Mucosa of descending colon (tissue), 3 donors: ENCODE results near the gene TNIP1. TPM values are rescaled to one million over a fixed set of nuclear protein-coding genes. Genes with fewer than 3 reads are reported as not detected.

Source experiments
- ATAC-seq: fragments of 200-7000 bp; cut with Tn5 transposase; one replicate; pipeline ENCODE4 v1.9.1; 2020; ENCODE audit warnings: mild to moderate bottlenecking, moderate library complexity
- DNase-seq, 3 donors: peaks; one replicate each; pipeline ENCODE4 v3.0.0-alpha.2; 2020
- H3K36me3 ChIP-seq: fragments of 200-600 bp; one replicate; pipeline ENCODE4 v1.8.0; 2021; ENCODE audit warnings: low read depth, mild to moderate bottlenecking
- H3K4me1 ChIP-seq: fragments of 200-600 bp; one replicate; pipeline ENCODE4 v1.8.0; 2021; ENCODE audit warnings: low read depth, mild to moderate bottlenecking
- H3K4me3 ChIP-seq: fragments of 200-600 bp; one replicate; pipeline ENCODE4 v1.8.0; 2021; ENCODE audit warnings: mild to moderate bottlenecking
- H3K9me3 ChIP-seq: fragments of 200-600 bp; one replicate; pipeline ENCODE4 v1.8.0; 2021; ENCODE audit warnings: mild to moderate bottlenecking
- intact Hi-C, 2 donors: fragments of 100-400 bp; cut with DNase I in 1 of 2; cut with micrococcal nuclease in 1 of 2; formaldehyde crosslinking; loops; one replicate each; pipeline versions ENCODE4 v1.11.0 to v1.11.1; 2022; cut with DNase I, micrococcal nuclease
- total RNA-seq, 3 donors: library from RNA; stranded (reverse); fragmentation: NEBNext Ultra II Directional in 2 of 3; extraction: Animal tissue kit (Norgen Biotek cat#: 25700) in 2 of 3; gene quantifications; one replicate each; pipeline versions ENCODE4 v1.2.1 to v1.2.4, GENCODE V29; 2021 to 2023
- TF ChIP-seq, protein P1 (sequence below): fragments of 200-600 bp; IDR thresholded peaks from one replicate; pipeline ENCODE4 v1.8.0; 2022; ENCODE audit warnings: antibody characterized with exemption, mild to moderate bottlenecking
- donor health status: DM: no; HTN: no; CAD: no; lungs with moderate emphysema.
- donor health status: DM: no; HTN: no; CAD: no.
- donor health status: DM: no; HTN: yes; CAD: no.

Gene TNIP1
- total RNA-seq, 3 donors from 2014 or later, result 140 to 218 (median 156) TPM

DNA sequence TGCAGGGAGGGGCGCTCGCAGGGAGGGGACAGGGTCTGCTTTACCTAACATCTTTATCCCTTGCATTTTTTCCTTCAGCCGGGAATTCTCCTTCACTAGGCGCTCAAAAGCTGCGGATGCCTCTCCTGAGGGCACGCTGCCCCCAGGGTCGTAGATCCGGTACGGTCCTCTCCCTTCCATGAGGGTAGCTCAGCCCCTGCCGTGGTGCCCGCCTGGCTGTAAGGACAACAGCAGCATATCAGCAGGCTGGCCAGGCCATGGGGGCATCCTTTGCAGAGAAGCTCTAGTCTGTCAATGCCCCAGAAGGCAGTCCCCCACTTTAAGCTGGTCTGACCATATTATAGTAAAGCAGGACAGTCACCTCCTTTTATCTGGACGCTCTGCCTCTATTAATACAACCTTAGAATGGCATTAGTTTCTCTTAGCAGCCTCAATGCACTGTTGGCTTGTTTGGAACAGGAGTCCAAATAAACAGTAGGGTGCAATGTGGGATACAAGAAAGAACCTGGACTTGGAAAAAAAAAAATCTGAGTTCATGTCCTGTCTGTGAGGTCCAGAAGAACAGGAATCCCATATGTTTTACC lies 15.8 kb downstream of the TNIP1 start:
- DNase-seq, result no peak
- H3K4me1 ChIP-seq, result peaks cover 32% of the 10 kb centered on the region
- H3K9me3 ChIP-seq, result no peaks in the 10 kb centered on the region
- H3K4me3 ChIP-seq, result no peak overlapping the region
- no peak for ATAC-seq
- TF ChIP-seq, protein P1, sequence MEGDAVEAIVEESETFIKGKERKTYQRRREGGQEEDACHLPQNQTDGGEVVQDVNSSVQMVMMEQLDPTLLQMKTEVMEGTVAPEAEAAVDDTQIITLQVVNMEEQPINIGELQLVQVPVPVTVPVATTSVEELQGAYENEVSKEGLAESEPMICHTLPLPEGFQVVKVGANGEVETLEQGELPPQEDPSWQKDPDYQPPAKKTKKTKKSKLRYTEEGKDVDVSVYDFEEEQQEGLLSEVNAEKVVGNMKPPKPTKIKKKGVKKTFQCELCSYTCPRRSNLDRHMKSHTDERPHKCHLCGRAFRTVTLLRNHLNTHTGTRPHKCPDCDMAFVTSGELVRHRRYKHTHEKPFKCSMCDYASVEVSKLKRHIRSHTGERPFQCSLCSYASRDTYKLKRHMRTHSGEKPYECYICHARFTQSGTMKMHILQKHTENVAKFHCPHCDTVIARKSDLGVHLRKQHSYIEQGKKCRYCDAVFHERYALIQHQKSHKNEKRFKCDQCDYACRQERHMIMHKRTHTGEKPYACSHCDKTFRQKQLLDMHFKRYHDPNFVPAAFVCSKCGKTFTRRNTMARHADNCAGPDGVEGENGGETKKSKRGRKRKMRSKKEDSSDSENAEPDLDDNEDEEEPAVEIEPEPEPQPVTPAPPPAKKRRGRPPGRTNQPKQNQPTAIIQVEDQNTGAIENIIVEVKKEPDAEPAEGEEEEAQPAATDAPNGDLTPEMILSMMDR, result no peak
- intact Hi-C loops, result no loop called here
- no peaks in the 10 kb centered on the region for H3K36me3 ChIP-seq

DNA sequence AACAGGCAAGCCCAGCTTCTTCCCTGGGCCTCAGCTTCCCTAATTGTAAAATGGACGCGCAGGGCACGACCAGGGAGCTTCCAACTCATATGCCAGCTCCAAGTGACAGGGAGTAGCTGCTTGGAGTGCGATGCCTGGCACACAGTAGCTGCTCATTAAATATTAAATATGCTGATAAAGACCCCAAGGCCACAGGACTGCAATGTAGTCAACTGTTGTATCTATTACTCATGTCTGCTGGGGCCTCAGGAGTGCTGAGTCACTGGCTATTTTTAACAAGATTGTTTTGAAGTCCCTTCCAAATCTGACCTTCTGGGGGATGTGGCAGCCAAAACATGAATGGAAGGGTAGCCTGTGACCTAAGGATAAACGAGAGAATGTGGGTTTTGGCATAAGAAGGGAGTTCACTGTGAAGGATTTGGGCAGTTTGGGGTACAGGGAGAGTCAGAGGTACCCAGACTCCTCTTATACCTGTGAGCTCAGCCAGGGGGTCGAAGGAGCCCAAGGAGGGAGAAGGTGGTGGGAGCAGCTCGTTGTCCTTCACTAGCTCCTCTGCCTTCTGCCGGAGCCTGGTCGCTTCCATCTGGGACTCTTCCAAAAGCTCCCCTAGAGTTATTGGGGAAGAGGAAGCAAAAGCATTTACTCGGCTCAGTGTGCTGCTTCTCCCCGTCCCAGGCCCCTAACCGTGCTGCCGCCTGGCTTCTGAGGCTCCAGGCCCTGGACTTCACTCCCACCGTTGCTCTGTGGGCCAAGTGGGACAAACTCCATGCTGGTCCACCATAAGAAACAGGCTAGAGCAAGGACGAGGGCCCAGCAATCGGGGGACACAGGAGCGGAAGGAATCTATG lies 17.5 kb downstream of the TNIP1 start:
- TF ChIP-seq, protein P1, result no peak
- Histone ChIP-seq H3K4me1 (peaks cover 20% of the 10 kb centered on the region), H3K9me3 (no peaks in the 10 kb centered on the region), H3K4me3 (no peak overlapping the region), H3K36me3 (no peaks in the 10 kb centered on the region)
- intact Hi-C loops, result no loop called here
- DNase-seq (no peak), ATAC-seq (peak; percentile 9)

DNA sequence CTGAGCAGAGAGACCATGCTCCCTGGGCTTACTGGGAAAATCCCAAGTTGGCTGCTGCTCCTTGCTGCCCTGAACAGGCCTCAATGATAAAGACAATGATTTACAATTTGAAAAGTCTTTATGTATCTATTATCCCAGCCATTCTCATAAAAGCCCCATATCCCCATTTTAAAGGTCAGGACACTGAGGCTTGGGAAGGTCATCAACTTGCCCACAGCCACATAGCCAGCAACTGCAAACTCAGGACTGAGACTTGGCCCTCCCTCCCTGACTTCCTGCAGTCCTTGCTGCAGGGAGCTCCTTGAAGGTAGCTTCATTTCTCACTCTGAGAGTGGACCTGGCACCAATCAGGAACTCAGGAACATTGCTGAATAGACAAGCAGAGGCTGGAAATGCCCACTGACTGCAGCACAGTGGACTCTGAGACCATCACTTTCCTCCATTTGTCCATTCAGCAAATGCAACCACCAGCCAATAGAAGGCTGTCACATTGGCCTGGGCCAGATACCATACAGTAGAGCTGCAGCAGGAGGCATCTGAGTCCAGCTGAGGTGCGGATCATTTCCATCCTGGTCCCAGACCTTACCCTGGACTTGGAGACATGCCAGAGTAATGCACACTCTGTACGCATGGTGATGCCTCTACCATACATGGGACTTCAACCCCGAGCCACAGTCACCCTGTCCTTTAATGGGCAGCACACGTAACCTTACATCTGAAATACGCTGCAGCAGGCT lies 18.3 kb downstream of the TNIP1 start:
- Histone ChIP-seq H3K4me1 (peaks cover 14% of the 10 kb centered on the region), H3K9me3 (no peaks in the 10 kb centered on the region), H3K36me3 (no peaks in the 10 kb centered on the region), H3K4me3 (no peak overlapping the region)
- DNase-seq (no peak), ATAC-seq (no peak)
- TF ChIP-seq, protein P1, result no peak
- intact Hi-C loops, result no loop called here

DNA sequence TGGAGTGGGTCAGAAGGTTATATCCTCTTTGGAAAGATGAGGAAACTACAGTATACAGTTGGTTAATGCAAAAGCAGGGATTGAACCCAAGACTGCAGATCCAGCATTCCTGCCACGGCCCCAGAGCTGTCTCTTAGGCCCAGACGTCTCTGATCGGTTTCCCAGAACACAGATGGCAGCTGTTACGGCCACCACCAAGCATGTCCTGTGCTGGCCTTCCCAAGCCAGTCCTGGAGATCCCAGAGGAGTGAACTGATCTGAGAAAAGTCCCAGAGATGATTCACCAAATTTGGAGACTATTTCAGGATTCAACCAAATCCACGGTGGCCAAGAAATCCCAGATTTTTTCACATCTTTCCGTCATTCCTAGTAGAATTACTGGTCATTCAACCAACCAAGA lies 20.1 kb downstream of the TNIP1 start:
- H3K4me1 ChIP-seq, result peaks cover 13% of the 10 kb centered on the region

DNA sequence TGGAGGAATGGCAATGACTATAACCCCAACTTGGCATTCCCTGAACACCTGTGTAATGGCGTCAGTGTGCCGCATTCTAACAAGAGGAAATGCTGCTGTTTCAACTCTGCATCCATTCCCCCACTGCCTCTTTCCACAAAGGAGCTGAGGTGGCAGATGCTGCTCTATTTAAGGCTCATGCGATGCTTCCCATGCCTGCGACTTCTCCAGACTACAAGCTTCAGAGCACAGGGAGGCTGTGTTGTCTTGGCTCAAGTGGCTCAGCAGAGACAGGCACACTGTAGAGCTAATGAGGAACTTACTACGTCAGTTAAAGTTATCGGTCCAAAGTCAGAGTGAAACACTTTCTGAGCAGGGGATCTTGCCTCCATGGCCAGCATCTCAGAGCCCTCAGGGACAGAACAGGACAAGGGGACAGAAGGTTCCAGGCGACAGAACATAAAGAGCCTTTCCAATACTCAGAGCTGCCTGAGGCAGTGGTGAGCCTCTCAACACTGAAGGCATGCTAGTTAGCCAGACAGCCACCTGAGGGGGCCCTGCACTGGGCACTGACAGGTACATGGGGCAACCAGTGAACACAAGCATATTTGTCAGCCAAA lies 21.8 kb downstream of the TNIP1 start:
- Histone ChIP-seq H3K4me1 (peaks cover 14% of the 10 kb centered on the region), H3K9me3 (no peaks in the 10 kb centered on the region), H3K36me3 (no peaks in the 10 kb centered on the region), H3K4me3 (no peak overlapping the region)
- ATAC-seq (no peak), DNase-seq (peak in 1 of 3 donors; percentile 39)
- intact Hi-C loops, result loop anchor here in 1 of 2 donors (5.0 kb wide), 1 partner anchor 48 kb away; no protein-coding TSS in a partner anchor
- TF ChIP-seq, protein P1, result no peak

More for the DNA sequence above, 20.1 kb downstream of the TNIP1 start:
- Histone ChIP-seq H3K4me3 (no peak overlapping the region), H3K36me3 (no peaks in the 10 kb centered on the region), H3K9me3 (no peaks in the 10 kb centered on the region)
- TF ChIP-seq, protein P1, result no peak
- ATAC-seq (no peak), DNase-seq (no peak)
- intact Hi-C loops, result no loop called here
